Activated CD4-positive, CD25-positive, alpha-beta regulatory T cell (primary cell): ENCODE measurements around the gene QRFPR.
"Not testable (repeated sequence)": the region's sequence is repeated elsewhere in the genome, so short reads cannot be mapped to it uniquely, and the experiment has no call there.

ENCODE experiments used
- DNase-seq, 4 experiments: peaks; one replicate each; lab custom pipeline; 2025; lab: John Stamatoyannopoulos, UW

QRFPR gene

DNA sequence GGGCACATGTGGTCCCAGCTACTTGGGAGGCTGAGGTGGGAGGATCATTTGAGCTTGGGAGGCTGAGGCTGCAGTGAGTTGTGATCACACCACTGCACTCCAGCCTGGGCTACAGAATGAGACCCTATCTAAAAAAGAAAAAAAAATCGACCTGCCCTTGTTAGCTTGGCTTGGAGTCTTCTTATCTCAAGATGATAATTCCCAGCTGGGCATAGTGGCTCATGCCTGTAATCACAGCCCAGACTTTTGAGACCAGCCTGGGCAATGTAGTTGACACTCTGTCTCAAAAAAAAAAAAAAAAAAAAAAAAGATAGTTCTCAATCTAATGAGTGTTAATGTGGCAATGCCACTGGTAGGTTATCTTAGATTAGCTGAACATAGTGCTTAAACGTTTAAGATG, 41.0 kb downstream of the QRFPR start:
- DNase-seq: no peak

DNA sequence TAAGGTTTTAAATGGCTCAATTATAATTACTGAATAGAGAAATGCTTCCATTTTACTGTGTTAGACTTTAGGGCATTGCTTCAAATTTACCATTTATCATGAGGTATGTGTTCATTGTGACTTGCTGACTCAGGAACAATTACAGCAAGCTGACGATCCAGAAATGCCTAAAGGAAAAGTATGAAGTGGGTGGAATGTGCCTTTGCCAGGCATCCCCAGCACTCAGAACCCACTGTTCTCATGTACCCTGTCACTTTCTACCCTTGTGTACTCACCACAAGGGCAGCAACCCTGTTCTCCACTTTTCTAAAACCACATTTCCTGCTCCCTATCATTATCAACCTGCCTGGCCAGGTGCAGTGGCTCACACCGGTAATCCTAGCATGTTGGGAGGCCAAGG, 41.5 kb downstream of the QRFPR start:
- DNase-seq: no peak

DNA sequence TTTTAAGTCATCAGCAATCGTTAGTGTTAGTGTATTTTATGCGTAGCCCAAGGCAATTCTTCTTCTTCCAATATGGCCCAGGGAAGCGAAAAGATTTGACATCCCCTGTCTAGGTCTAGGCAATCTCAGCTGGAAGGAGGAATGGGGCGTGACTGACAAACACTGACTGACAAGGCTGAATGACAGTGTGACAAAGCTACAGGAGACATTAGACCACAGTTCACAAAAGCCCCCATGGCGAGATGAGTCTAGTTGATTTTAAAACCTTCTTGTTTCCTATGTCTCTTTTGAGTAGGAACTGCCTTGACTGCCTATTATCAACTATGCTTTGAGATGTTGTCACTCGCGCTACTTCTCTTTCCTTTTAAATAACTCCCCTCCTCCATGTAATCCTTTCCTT, 42.3 kb downstream of the QRFPR start:
- DNase-seq: no peak

DNA sequence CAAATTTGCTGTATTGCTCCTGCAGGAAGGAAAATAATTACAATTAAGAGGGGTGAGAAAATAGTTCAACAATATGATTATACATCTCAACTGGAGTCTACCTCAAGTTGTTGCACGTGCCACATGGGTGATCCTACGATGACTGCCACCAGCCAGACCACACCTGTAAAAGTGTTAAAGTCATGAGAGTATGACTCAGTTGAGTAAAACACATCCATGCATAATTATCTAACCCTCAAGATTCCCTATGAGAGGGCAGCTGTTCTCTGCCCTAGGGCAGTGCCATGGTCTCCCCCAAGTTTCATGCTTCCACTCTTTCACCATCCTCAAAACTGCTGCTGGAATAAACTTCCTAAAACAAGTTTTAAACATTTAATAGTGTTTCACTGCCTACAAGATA, 44.1 kb downstream of the QRFPR start:
- no peak for DNase-seq

DNA sequence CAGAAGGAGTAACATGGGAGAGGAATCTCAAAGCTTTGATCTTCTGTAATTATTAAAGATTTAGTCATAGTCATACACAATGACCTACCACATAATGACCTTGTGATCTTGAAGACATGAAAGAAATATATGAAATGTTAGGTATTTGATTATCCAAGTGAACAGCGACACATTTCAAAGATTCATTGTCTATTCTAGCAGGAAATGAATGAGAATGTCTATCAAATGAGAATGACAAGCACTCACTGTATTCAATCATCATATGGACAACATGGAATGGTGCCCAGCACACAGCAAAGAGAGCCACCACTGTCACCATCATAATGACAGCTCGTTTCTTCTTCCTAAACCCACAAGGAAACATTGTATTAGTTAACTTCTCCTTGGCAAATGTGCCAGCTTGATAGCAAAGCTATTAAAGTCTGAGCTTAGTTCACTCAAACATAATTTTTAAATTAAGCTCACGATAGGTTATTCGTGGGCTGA, 50.6 kb downstream of the QRFPR start:
- DNase-seq: no peak

DNA sequence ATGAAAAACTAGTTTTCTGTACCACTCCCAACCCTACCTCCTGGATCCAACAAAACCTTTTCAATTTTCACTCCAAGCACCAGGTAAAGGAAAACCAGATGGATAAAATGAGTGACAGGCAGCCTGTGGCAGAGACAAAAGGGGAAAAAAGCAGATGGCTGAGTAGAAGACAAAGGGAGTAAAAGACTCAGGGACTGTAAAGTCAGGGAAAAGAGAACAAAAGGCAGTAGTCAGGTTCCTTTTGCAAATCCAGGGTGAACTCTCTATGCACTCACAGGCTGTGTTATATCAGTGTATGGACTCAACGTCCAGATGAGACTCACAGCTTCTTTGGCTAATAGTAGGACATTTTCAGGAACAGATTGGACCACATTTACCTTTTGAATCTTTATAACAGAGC, 54.2 kb downstream of the QRFPR start:
- DNase-seq: no peak

DNA sequence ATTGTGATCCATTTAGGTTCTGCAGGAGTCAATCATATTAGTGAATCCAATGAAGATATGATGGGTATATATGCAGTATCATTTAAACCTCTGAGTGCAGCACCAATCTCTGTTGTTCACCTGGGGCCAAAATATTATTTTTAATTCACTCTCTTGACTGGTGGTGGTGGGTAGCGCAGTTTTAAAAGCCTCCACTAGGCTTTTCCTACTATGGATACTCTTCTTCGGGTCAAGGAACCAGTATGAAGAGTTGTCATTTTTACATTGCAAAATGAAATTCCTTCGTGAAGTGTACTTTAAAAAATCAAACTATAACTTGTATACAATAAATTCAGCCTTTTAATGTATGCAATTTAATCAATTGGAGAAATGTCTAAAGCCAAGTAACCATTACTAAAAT, 56.5 kb downstream of the QRFPR start:
- DNase-seq: no peak

DNA sequence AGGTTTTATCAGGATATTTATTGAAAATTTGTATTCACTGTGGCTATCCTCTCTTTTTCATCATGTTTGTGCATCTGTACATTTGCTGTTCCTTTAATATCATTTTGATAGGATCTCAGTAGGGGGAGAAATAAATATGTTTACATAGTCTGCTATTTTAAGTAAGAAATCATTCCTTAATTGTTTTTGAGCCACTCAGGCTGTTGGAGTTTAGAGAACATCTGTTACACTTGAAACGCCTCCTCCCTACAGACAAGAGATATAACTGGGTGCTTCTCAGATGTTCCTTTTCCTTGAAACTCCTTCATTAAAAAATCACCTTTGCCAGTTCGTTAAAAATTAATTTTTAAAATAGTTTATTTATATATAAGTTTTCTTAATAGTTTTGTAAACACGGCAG, 59.4 kb downstream of the QRFPR start:
- no peak for DNase-seq

DNA sequence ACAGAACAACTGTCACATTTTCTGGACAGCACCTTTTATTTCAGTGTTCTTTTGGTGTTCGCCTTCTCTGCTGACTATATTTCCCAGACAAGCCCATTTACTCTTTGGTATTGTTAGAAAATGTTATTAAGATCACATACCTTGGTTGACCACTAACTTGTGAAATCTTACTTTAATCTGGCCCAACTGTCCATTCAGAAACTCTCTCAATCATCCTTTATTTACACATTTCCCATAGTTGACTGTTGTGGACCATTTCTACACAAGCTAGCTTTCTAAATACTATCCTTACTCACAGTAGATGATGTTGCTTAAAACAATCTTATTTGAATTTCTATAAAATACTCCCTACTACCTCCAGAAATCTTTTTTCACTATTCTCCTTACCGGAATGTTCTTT, 64.7 kb downstream of the QRFPR start:
- DNase-seq: no peak

DNA sequence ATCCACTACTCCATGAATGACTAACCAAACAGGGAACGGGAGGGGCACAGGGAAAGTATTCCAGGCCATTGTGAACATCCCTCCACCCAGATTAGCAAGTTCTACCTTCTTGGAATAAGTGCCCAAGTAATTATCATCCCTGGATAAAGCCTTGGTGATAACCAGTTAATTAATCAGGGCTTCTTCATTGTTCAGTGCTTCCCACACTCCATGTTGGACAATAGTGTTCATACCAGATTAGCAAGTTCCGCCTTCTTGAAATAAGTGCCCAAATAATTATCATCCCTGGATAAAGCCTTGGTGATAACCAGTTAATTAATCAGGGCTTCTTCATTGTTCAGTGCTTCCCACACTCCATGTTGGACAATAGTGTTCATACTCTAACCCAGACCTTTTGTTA, 67.4 kb downstream of the QRFPR start:
- not testable (repeated sequence) for DNase-seq

DNA sequence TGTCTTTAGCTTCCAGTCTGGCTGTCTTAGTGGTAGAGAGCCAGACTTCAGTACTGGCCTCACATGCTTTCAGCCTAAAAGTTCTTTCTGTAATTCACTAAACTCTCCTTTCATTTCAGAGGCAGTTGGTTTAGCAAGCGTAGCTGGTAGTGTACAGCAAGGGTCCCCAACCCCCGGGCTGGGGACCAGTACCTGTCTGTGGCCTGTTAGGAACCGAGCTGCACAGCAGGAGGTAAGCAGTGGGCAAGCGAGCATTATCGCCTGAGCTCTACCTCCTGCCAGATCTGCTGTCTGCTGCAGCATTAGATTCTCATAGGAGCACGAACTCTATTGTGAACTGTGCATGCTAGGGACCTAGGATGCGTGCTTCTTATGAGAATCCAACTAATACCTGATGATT, 72.0 kb downstream of the QRFPR start:
- DNase-seq: no peak

DNA sequence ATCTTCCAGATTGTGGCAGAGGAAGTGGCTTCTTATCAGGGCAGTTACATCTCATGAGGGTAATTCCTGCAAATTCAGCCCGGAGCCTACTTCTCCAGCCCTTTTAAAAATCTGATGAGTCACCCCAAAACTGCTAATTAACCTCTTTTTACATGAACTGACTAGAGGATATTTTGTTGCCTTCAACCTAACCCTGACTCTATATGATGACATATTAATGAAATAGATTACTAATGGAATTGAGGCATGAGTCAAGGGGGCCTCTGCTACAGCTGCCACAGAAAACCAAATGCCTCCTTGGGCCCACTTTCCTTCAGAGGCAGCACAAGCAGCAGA, 72.5 kb downstream of the QRFPR start:
- DNase-seq: no peak

DNA sequence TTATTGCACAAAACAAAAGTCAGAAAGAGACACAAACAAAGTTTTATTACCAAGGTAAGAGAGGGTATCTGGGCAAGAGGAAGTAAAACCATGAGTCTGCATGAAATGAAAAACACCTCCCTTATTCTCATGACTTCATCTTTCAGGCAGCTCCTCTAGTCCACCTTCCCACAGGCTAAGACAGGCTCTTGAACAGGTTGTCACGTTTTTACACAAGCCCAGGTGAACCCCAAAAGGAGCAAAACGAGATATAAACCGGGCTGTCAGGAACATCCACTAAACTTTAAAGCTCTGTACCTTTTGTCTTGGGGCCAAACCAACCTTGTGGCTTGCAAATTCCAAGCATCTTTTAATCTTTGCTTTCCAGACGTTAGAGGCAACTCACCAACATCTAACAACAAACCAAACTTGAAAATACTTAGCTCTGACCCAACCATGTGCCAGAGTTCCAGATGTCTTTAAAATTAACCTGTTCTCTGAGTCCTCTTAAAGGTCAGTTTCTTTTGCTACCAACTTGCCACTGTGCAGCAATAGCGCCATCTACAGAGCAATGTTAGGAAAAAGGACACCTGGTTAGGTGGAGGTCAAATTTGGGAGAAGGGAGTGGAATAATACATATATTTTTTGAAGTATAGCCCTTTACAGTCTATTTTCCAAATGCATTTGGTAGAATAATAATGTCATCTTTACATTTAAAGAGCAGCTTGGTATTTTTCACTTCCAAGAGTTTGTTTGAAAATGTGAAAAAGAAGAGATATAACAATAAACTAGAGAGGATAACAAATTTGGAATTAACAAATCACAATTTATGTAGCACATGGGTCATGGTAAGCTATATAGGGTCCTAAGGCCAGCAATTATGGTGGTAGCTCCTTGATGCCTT, 73.1 kb downstream of the QRFPR start:
- no peak for DNase-seq

DNA sequence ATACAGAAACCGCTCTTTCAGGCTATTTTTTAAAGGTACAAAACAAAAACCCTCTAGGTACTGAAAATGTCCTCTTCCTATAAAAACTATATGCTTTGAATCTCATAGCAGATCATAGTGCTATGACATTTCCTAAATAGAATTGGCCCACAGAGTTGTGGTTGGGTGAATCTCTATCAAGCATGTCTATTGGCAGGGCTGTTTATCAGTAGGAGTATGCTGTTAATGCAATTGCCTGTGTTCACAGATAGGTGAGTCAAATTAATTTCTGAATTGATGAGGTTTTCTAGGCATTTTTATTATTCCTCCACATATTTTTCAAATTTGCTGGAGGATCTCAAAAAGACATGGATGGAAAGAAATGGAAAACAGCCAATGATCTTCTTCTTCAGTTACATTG, 73.9 kb downstream of the QRFPR start:
- no peak for DNase-seq

DNA sequence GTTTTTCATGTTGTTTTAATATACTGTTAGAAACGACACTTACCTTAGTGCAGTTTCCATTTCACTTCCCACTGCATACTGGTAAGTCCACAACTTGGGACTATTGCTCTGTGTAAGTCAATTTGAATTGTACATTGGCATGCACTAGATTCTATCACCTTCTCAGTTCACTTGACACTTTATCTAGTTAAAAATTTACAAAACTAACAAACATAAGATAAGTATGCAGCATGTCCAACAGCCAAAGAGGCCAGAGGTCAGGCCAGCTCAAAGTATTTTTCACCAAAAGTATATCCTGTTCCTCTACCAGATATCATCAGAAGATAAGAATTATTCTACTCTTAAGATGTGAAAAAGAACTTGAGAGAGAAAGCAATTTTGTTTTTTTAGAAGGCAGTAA, 75.9 kb downstream of the QRFPR start:
- DNase-seq: no peak

DNA sequence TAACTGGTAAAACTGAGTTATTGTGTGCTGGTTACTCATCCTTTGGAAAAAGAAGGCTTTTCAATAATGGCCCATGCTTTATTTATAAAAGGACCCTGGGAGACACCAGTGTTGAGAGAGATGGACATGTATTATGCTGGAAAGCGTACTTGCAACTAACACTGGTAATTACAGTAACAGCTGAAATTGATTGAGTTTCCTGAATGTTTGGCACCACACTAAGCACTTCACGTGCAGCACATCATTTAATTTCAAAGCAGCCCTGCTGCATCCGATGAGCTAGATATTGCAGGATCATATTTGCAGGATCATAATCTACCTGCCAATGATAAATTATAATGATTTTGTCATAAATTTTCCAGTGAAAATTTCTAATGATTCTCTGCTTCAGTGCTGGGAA, 81.5 kb downstream of the QRFPR start:
- no peak for DNase-seq

DNA sequence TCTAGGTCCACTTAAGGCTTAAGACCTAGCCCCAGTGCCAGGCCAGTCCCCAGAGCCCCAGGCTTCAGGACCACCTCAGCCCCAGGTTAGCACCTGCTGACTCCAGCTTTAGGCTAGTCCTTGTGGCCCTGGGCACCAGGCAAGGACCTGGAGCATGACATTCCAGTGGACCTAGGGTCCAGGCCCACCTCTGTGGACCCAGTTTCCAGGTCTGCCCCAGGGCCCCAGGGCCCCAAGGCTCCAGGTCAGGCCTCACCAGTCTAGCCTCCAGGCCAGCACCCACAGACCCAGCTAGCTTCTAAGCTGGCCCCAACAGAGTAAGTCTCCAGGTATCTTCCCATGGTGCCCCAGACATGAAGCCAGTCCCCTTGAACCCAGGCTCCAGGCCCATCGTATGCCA, 97.5 kb downstream of the QRFPR start:
- no peak for DNase-seq

DNA sequence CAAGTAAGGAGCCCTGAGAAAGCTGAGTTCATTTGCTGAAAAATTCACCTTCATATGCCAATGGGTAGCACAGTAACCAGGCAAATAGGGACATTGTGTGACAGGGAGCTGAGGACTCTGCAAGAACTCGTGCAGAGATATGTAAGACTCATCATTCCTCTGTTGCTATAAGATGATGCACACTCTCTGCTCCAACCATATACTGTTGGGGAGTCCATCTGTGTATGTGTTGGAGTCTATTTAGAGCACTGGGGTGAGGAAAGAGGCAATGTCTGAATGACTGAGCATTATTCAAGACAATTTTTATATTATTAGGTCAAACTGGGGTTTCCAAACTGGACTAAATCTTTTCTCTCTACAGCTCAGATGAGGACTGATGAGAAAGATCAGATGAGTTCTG, 100.4 kb downstream of the QRFPR start:
- no peak for DNase-seq

DNA sequence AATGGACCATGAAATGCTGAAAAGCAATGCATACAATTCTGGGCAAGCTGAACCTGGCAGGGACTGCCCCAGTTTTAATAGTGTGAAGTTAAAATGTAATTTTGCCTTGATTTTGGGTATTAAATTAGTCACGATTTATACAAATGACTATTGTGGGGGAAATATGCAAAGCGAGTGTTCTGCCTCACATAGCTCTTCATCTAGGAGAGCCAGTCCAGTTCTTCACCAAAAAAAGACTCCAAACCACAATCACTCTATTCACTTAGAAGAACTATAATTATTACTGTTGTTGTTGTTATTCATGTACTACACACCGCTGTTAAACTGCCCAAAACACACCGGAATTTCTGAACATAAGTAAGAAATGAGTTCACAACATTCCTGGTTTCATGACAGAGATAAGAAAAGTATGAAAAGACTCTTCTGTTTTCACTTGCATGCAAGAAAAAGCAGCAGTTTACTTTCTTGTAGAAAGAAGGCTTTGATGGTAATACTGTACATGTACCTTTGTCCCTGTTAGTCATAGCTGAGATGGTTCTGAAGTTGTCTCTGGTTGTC, 101.9 kb downstream of the QRFPR start:
- no peak for DNase-seq
